ENCODE results near the gene ANKK1.

Gene ANKK1

GRCh38 chr11:113408887-113409286 is 21.3 kb downstream of the ANKK1 start:
- DNase-seq (ENCODE audit: low read depth, low spot score), result no peak

DNA sequence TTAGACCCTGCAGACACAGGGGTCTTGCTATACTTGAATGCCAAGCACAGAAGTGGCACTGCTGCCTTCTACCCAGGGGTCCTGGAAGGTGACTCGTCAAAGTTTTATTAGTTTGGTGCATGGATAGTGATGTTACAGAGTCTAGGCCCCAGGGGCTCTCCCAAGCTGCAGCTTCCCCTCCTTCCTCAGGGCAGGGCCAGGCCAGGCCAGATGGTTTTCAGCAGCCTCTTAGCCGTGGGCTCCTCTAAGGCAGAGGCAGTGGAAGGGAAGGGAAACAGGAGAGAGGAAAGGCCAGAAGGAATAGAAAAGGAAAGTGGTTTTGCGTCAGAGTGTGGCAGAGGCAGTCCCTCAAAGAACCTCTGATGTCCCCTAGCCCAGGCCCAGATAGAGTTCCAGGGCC is 21.9 kb downstream of the ANKK1 start:
- DNase-seq (ENCODE audit: low read depth, low spot score), result no peak

- no peak for DNase-seq (ENCODE audit: low read depth, low spot score)
These were observed 23.0 kb downstream of the ANKK1 start for GRCh38 chr11:113410414-113411135.

GRCh38 chr11:113411536-113411935 is 24.0 kb downstream of the ANKK1 start:
- no peak for DNase-seq (ENCODE audit: low read depth, low spot score)

DNA sequence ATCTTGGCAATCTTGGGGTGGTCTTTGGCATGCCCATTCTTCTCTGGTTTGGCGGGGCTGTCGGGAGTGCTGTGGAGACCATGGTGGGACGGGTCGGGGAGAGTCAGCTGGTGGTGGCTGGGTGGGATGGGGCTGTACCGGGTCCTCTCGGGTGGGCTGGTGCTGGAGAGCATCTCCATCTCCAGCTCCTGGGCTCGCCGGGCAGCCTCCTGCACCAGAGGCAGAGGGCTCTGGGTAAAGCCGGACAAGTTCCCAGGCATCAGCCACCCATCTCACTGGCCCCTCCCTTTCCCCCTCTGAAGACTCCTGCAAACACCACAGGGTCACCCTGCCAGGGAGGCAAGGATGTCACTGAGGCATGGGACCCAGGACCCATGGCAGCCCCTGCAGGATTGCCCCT is 25.1 kb downstream of the ANKK1 start:
- no peak for DNase-seq (ENCODE audit: low read depth, low spot score)

DNA sequence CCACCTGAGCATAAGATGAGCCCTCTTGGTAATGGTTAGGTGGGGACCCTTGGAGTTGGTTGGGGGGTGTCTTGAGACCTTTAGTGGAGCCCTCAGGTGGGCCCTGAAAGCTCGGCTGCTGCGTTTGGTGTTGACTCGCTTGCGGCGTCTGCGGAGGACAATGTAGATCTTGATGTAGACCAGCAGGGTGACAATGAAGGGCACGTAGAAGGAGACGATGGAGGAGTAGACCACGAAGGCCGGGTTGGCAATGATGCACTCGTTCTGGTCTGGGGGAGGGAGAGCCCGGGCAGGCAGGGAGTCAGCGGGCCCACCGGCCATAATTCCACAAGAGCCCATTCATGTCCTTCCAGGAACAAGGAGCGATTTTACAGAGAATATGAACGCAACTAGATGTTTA is 27.8 kb downstream of the ANKK1 start:
- DNase-seq (ENCODE audit: low read depth, low spot score), result no peak

GRCh38 chr11:113417428-113417827 is 29.8 kb downstream of the ANKK1 start:
- DNase-seq (ENCODE audit: low read depth, low spot score), result no peak

- DNase-seq (ENCODE audit: low read depth, low spot score), result no peak
These were observed 31.9 kb downstream of the ANKK1 start for GRCh38 chr11:113419454-113420003.

- no peak for DNase-seq (ENCODE audit: low read depth, low spot score)
These were observed 33.2 kb downstream of the ANKK1 start for GRCh38 chr11:113420808-113421207.

GRCh38 chr11:113426686-113427085 is 39.1 kb downstream of the ANKK1 start:
- no peak for DNase-seq (ENCODE audit: low read depth, low spot score)

DNA sequence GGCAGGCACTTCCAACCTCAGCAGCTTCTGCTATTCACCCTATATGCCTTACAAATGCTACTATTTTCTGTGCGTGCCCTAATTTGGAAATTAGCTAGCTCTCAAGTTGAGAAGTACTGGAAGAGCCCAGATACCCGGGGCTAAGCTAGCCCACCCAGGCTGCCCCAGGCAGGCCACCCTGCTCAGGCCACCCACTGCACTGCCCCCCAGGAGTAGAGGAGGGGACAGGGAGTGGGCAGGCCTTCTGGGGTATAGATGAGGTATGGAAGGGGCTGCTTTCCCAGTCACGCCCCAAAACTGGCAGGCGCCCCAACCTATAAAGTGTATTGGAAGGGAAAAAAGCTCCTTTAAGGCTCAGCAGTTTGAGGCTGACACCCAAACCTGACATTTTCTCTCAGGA is 44.2 kb downstream of the ANKK1 start:
- no peak for DNase-seq (ENCODE audit: low read depth, low spot score)

- no peak for DNase-seq (ENCODE audit: low read depth, low spot score)
These were observed 47.8 kb downstream of the ANKK1 start for GRCh38 chr11:113435190-113435968.

- DNase-seq (ENCODE audit: low read depth, low spot score), result no peak
These were observed 49.2 kb downstream of the ANKK1 start for GRCh38 chr11:113436672-113437252.

DNA sequence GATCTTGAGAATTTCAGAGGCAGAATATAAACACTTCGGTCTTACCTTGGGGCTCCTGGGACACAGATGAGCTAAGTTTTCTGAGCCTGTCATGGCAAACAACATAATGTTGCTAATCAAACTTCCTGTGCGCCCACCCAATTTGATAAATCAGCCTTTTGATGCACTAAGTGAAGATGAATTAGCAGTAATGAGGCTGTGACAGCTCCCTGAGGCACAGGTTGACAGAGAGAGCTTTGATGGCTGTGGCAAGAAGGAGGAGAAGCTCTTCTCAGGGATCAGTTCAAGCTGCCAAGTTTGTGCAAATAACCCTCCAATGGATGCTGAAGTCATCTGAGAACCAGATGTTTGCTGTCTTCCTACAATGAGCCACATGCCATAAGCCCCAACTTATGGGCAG is 53.2 kb downstream of the ANKK1 start:
- DNase-seq (ENCODE audit: low read depth, low spot score), result no peak

DNA sequence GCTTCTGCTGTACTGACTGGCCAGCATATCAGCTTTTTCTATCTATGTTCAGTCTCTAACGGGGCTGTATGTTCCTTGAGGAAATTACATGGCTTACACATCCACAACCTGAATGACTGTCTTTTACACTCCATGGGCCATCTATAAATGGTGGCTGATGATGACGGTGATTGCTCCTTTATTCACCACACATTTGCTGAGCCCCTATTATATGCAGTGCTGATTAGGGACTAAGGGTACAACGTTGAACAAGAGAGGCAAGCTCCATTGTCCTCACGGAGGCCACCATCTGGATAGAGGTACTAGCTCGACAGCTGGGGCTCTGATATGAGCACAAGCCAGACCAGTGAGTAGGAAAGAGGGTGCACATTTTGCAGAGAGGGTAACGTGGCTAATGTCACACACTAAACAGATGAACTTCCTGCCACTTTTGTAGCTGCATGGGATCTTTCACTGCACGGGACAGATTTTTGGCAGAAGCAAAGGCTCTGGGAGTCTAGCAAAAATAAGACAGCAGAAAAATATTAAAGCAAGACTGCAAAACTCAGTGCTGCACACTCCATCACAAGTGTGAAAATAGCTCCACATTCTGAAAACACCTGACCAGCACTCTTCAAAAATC is 57.0 kb downstream of the ANKK1 start:
- no peak for DNase-seq (ENCODE audit: low read depth, low spot score)

- no peak for DNase-seq (ENCODE audit: low read depth, low spot score)
These were observed 58.5 kb downstream of the ANKK1 start for GRCh38 chr11:113446112-113446511.

DNA sequence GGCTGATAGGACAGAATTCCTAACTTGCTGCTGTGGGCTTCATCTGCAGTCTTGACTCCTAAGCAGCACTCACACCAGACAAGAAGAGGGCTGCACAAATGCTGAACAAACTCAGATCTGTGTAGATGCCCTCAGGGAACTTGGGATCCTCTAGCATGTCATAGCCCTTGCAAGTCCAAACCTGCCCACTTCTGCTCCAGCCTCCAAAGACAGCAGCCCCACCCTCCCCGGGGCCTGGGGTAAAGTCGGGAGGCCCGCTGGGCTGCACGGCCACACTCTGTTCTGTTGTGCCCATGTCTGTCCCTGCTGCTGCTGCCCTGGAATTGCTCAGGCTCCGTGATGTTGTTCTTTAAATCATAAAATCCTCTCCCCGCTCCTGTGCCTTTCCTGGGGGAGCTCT is 59.4 kb downstream of the ANKK1 start:
- no peak for DNase-seq (ENCODE audit: low read depth, low spot score)

- no peak for DNase-seq (ENCODE audit: low read depth, low spot score)
These were observed 60.2 kb downstream of the ANKK1 start for GRCh38 chr11:113447621-113448315.

- DNase-seq (ENCODE audit: low read depth, low spot score), result no peak
These were observed 60.7 kb downstream of the ANKK1 start for GRCh38 chr11:113448316-113448677.

DNA sequence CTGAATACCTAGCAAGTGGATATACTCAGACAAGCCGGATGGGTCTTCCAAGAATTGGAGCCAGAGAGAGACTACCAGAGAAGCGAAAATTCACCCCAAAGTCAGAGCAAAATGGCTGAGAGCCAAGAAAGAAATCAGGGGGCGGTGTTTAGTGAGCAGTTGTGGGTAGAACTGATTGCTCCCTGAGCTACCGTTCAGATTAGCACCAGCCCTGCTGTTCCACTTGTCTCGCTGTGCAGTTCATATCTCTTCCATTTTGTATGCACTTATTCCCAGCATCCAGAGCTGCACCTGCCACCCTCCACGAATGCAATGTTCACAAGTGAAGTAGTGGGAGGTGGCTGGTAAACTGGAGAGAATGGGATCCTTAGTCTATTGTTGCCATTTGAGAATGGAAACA is 62.2 kb downstream of the ANKK1 start:
- DNase-seq (ENCODE audit: low read depth, low spot score), result no peak
